ENCODE results near the gene RNF212.

RNF212 gene

GRCh38 chr4:1113311-1114009 is at the start of gene RNF212:
RNF212 (minus strand) TSS chr4:1113564; CDS start chr4:1113464, 100 bp downstream.
- DNase-seq (ENCODE audit: low read depth), result peak; percentile 11
- H3K4me3 ChIP-seq (ENCODE audit: low read length), result peak within 1 kb of the TSS; percentile 51
- no peak for TF ChIP-seq CTCF (conservative IDR thresholded peaks at IDR 0.05; ENCODE audit: low read length)

GRCh38 chr4:1160351-1160750 is 47.0 kb upstream of the RNF212 start:
- no peak for TF ChIP-seq CTCF (conservative IDR thresholded peaks at IDR 0.05; ENCODE audit: low read length)
- DNase-seq (ENCODE audit: low read depth), result no peak
- H3K4me3 ChIP-seq (ENCODE audit: low read length), result no peak overlapping the region

GRCh38 chr4:1156069-1156468 is 42.7 kb upstream of the RNF212 start:
- no peak for TF ChIP-seq CTCF (conservative IDR thresholded peaks at IDR 0.05; ENCODE audit: low read length)
- DNase-seq (ENCODE audit: low read depth), result no peak
- H3K4me3 ChIP-seq (ENCODE audit: low read length), result no peak overlapping the region

- DNase-seq (ENCODE audit: low read depth), result no peak
- no peak for TF ChIP-seq CTCF (conservative IDR thresholded peaks at IDR 0.05; ENCODE audit: low read length)
- H3K4me3 ChIP-seq (ENCODE audit: low read length), result no peak overlapping the region
Observed at GRCh38 chr4:1155314-1155713, 42.0 kb upstream of the RNF212 start.

- no peak overlapping the region for H3K4me3 ChIP-seq (ENCODE audit: low read length)
- peak; percentile 34 for DNase-seq (ENCODE audit: low read depth)
- no peak for TF ChIP-seq CTCF (conservative IDR thresholded peaks at IDR 0.05; ENCODE audit: low read length)
Observed at GRCh38 chr4:1154523-1155182, 41.3 kb upstream of the RNF212 start.

GRCh38 chr4:1154126-1154522 is 40.8 kb upstream of the RNF212 start:
- TF ChIP-seq CTCF (conservative IDR thresholded peaks at IDR 0.05; ENCODE audit: low read length), result no peak
- no peak overlapping the region for H3K4me3 ChIP-seq (ENCODE audit: low read length)
- no peak for DNase-seq (ENCODE audit: low read depth)

- no peak overlapping the region for H3K4me3 ChIP-seq (ENCODE audit: low read length)
- TF ChIP-seq CTCF (conservative IDR thresholded peaks at IDR 0.05; ENCODE audit: low read length), result no peak
- no peak for DNase-seq (ENCODE audit: low read depth)
Observed at GRCh38 chr4:1153567-1154090, 40.3 kb upstream of the RNF212 start.
